ENCODE data around the gene MISP. TPM values are rescaled to one million over a fixed set of nuclear protein-coding genes. Genes with fewer than 3 reads are reported as not detected.
"Not testable (repeated sequence)": the region's sequence is repeated elsewhere in the genome, so short reads cannot be mapped to it uniquely, and the experiment has no call there.

The MISP gene
- total and polyA plus RNA-seq, 2 of the 8 experiments (the other 6 are each of a cell fraction or from before 2014, with no cell fraction given): 0.43 to 0.45 TPM

GRCh38 chr19:740816-741505 is 10.0 kb upstream of the MISP start:
- WGBS, 2 experiments (ENCODE audit: extremely low coverage in 1 of 2, insufficient coverage in 1 of 2, insufficient read length in 1 of 2, insufficient replicate concordance in 2 of 2, low coverage in 1 of 2, low lambda C conversion rate in 2 of 2, missing lambda C conversion rate in 1 of 2): 91% methylated on average over 10 of the region's 16 CpGs; no CpG with 5 or more reads in 1 of the 2 experiments
- not testable (repeated sequence) for H3K79me2 ChIP-seq (ENCODE audit: control insufficient read depth in 1 of 2, insufficient read depth in 2 of 2, low read length in 2 of 2); H3K27ac ChIP-seq (ENCODE audit: low read depth, low read length); H3K79me1 ChIP-seq (ENCODE audit: low read depth, low read length); H2AFZ ChIP-seq (ENCODE audit: low read length); H2BK12ac ChIP-seq (ENCODE audit: low read depth, low read length); H3K4me1 ChIP-seq (replicated peaks in 1 of 4; ENCODE audit: control insufficient read depth in 3 of 4, insufficient read depth in 4 of 4, low read length in 3 of 4); H3K9me3 ChIP-seq (ENCODE audit: insufficient read depth in 2 of 2, low read depth in 1 of 2, low read length in 1 of 2); H2BK5ac ChIP-seq (ENCODE audit: low read depth, low read length); H3K56ac ChIP-seq (replicated peaks; ENCODE audit: insufficient read length, low read depth, low read length); H3K4ac ChIP-seq (replicated peaks; ENCODE audit: insufficient read length, low read depth, low read length); H4K8ac ChIP-seq (ENCODE audit: extremely low read depth, insufficient read depth, low read length); H3K18ac ChIP-seq (ENCODE audit: extremely low read depth, low read length); H3K9ac ChIP-seq (replicated peaks in 1 of 4; ENCODE audit: extremely low read depth in 1 of 4, low read depth in 3 of 4, low read length in 3 of 4); H3K14ac ChIP-seq (ENCODE audit: insufficient read length); H3K4me3 ChIP-seq (ENCODE audit: extremely low read depth in 1 of 4, insufficient read depth in 2 of 4, low read depth in 3 of 4, low read length in 4 of 4); DNase-seq (ENCODE audit: low read depth in 1 of 2, low spot score in 2 of 2); H3K27me3 ChIP-seq (replicated peaks in 1 of 4; ENCODE audit: control insufficient read depth in 3 of 4, extremely low read depth in 1 of 4, insufficient read depth in 3 of 4, low read length in 3 of 4); H2BK120ac ChIP-seq (replicated peaks; ENCODE audit: low read depth, low read length); H2BK15ac ChIP-seq (ENCODE audit: low read length); H3K23ac ChIP-seq (ENCODE audit: insufficient read length); H2AK5ac ChIP-seq (ENCODE audit: low read depth, low read length); FAIRE-seq; H3K36me3 ChIP-seq (ENCODE audit: control insufficient read depth in 2 of 4, insufficient read depth in 4 of 4, low read length in 3 of 4); H3K4me2 ChIP-seq (ENCODE audit: insufficient read depth in 1 of 2, low read depth in 2 of 2, low read length in 2 of 2); H2BK20ac ChIP-seq (ENCODE audit: low read length); H3K23me2 ChIP-seq (ENCODE audit: low read depth, low read length); H4K91ac ChIP-seq (replicated peaks; ENCODE audit: insufficient read length, low read length); H4K5ac ChIP-seq (ENCODE audit: insufficient read length, low read depth, low read length); H4K20me1 ChIP-seq (replicated peaks in 1 of 2; ENCODE audit: control insufficient read depth in 1 of 2, insufficient read depth in 2 of 2, low read length in 2 of 2)
- ChIA-PET CTCF (ENCODE audit: partially characterized antibody) (interaction anchor here (0.7 to 2.7 kb wide), 17 partner anchors 8 to 1735 kb away, joined by 3 to 17 read pairs (median 3); partner anchors contain the start of genes FSTL3 and PALM), POLR2A (ENCODE audit: partially characterized antibody) (interaction anchor here (1.2 to 2.4 kb wide), 4 partner anchors 9 to 57 kb away, joined by 3 to 7 read pairs (median 3); no protein-coding TSS in a partner anchor)
